ENCODE measurements around the gene PIGU.
"Not testable (repeated sequence)": the region's sequence is repeated elsewhere in the genome, so short reads cannot be mapped to it uniquely, and the experiment has no call there.

Gene PIGU

DNA sequence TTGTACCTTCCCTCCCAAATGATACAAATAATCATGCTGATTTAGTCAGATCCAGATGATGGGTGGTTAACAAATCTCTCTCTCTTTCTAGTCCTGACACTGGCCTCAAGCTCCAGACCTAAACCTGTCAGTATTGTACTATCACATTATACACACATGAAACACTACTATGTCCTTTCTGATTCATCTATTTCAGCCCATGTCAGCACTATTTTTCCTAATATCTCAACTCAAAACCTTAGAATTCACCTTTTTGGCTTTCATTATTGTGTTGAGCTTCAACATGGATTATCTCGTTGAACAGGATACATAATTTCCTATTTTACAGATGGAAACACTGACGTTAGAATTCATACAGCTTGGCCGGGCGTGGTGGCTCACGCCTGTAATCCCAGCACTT, 3.5 kb downstream of the PIGU start:
- TF ChIP-seq, protein P1, sequence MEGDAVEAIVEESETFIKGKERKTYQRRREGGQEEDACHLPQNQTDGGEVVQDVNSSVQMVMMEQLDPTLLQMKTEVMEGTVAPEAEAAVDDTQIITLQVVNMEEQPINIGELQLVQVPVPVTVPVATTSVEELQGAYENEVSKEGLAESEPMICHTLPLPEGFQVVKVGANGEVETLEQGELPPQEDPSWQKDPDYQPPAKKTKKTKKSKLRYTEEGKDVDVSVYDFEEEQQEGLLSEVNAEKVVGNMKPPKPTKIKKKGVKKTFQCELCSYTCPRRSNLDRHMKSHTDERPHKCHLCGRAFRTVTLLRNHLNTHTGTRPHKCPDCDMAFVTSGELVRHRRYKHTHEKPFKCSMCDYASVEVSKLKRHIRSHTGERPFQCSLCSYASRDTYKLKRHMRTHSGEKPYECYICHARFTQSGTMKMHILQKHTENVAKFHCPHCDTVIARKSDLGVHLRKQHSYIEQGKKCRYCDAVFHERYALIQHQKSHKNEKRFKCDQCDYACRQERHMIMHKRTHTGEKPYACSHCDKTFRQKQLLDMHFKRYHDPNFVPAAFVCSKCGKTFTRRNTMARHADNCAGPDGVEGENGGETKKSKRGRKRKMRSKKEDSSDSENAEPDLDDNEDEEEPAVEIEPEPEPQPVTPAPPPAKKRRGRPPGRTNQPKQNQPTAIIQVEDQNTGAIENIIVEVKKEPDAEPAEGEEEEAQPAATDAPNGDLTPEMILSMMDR (IDR thresholded peaks at IDR 0.05; ENCODE audit: low read length, missing control alignments), result no peak
- no peak for DNase-seq (ENCODE audit: low read depth)
- no peak overlapping the region for H3K4me3 ChIP-seq (replicated peaks; ENCODE audit: low read depth, low read length)

DNA sequence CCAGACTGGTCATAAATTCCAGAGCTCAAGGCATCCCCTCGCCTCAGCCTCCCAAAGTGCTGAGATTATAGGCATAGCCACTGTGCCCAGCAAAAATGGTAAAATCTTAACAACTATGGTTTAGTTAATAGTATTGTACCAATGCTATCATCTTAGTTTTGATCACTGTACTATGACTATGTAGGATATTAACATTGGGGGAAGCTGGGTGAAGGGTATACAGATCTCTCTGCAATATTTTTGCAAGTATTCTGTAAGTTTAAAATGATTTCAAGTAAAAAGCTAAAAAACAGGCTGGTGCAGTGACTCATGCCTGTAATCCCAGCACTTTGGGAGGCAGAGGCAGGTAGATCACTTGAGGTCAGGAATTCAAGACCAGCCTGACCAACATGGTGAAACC, 7.8 kb downstream of the PIGU start:
- DNase-seq (ENCODE audit: low read depth), result no peak
- H3K4me3 ChIP-seq (replicated peaks; ENCODE audit: low read depth, low read length), result no peak overlapping the region
- TF ChIP-seq, protein P1 (IDR thresholded peaks at IDR 0.05; ENCODE audit: low read length, missing control alignments), result no peak

DNA sequence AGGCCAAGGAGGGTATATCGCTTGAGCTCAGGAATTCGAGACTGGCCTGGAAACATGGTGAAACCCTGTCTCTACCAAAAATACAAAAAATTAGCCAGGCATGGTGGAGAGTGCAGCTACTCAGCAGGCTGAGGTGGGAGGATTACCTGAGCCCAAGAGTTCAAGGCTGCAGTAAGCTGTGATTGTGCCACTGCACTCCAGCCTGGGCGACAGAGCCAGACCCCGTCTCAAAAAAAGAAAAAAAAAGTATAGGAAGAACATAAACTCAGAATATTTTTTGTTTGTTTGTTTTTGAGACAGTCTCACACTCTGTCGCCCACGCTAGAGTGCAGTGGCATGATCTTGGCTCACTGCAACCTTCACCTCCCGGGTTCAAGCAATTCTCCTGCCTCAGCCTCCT, 12.1 kb downstream of the PIGU start:
- not testable (repeated sequence) for H3K4me3 ChIP-seq (replicated peaks; ENCODE audit: low read depth, low read length); DNase-seq (ENCODE audit: low read depth)

DNA sequence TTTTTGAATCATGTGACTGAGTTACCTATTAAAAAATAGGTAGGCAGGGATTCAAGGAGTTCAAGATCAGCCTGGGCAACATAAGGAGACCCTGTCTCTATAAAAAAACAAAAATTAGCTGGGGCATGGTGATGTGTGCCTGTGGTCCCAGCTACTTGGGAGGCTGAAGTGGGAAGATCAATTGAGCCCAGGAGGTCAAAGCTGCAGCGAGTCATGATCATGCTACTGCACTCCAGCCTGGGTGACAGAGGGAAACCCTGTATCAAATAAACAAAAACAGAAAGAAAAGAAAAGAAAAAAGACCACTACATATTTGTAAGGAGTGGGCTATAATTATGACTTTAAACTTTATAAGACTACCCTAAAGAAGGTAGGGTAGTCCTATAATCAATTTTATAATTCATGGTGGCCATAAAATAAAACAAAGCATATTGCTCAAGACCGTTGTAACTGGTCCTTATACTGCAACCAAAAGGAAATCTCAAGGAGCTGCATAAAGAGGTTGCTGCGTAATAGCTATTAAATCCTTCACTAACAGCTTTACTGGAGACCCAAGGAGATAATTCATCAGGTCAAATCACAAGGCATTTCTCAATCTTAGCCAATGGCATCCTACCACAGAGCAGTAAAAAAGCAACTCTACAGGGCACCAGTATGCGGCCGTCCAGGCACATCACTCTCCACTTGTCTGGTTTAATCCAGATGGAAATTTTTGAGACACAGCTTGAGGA, 13.5 kb downstream of the PIGU start:
- DNase-seq (ENCODE audit: low read depth), result no peak
- no peak overlapping the region for H3K4me3 ChIP-seq (replicated peaks; ENCODE audit: low read depth, low read length)
- TF ChIP-seq, protein P1 (IDR thresholded peaks at IDR 0.05; ENCODE audit: low read length, missing control alignments), result no peak

DNA sequence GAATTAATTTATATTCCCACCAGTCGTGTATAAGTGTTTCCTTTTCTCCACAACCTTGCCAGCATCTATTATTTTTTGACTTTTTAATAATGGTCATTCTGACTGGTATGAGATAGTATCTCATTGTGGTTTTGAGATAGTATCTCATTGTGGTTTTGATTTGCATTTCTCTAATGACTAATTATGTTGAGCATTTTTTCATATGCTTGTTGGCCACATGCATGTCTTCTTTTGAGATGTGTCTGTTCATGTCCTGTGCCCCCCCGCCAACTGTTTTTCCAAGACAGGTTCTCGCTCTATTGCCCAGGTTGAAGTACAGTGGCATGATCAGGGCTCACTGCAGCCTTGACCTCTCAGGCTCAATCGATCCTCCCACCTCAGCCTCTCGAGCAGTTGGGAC, 15.1 kb downstream of the PIGU start:
- not testable (repeated sequence) for DNase-seq (ENCODE audit: low read depth); H3K4me3 ChIP-seq (replicated peaks; ENCODE audit: low read depth, low read length)

DNA sequence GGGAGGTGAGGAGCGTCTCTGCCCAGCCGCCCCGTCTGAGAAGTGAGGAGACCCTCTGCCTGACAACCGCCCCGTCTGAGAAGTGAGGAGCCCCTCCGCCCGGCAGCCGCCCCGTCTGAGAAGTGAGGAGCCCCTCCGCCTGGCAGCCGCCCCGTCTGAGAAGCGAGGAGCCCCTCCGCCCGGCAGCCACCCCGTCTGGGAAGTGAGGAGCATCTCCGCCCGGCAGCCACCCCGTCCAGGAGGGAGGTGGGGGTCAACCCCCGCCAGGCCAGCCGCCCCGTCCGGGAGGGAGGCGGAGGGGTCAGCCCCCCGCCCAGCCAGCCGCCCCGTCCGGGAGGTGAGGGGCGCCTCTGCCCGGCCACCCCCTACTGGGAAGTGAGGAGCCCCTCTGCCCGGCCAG, 18.2 kb downstream of the PIGU start:
- H3K4me3 ChIP-seq (replicated peaks; ENCODE audit: low read depth, low read length); DNase-seq (ENCODE audit: low read depth): not testable (repeated sequence)

DNA sequence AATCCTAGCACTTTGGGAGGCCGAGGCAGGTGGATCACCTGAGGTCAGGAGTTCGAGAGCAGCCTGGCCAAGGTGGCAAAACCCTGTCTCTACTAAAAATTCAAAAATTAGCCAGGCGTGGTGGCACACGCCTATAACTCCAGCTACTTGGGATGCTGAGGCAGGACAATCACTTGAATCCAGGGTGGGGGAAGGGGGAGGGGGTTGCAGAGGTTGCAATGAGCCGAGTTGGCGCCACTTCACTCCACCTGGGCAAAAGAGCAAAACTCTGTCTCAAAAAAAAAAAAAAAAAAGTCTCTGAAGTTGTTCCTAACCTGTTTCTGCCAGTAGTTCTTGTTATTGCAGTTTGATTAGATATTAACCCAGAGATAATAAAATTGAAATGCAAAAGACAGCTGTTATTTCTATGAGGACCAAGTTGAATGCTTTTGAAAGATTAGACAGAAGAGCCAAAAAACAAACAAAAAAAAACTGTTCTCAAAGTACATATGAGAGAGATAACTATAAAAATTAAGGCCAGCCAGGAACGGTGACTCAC, 22.6 kb downstream of the PIGU start:
- no peak for DNase-seq (ENCODE audit: low read depth)
- H3K4me3 ChIP-seq (replicated peaks; ENCODE audit: low read depth, low read length), result no peak overlapping the region
- TF ChIP-seq, protein P1 (IDR thresholded peaks at IDR 0.05; ENCODE audit: low read length, missing control alignments), result no peak

DNA sequence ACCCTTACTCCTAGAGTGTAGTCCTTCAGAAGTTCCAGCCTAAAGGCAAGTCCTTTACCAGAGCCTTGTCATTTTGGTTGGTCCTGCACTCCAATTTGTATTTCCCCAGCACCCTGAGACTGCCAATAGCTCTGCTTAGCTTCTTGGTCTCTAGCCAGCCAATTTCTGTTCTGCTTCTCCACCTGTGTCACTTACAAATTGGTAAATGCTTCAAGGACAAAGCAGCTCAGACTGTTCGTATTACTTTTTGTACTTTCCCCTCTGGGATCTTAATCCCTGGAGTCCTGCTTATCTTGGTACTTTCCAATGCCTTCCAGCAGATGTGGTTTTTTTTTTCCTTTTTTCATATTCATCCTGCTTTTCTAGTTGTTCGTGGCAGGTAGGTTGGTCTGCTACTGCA, 25.7 kb downstream of the PIGU start:
- H3K4me3 ChIP-seq (replicated peaks; ENCODE audit: low read depth, low read length), result no peak overlapping the region
- TF ChIP-seq, protein P1 (IDR thresholded peaks at IDR 0.05; ENCODE audit: low read length, missing control alignments), result no peak
- no peak for DNase-seq (ENCODE audit: low read depth)
